A204.1 (cell line): Measurements from ENCODE around the gene FBN1.

ENCODE experiments used
- FAIRE-seq: peaks from 2 replicates; lab custom pipeline; 2012; peaks lifted over from hg19 to GRCh38; lab: Jason Lieb, UNC

Gene FBN1

DNA sequence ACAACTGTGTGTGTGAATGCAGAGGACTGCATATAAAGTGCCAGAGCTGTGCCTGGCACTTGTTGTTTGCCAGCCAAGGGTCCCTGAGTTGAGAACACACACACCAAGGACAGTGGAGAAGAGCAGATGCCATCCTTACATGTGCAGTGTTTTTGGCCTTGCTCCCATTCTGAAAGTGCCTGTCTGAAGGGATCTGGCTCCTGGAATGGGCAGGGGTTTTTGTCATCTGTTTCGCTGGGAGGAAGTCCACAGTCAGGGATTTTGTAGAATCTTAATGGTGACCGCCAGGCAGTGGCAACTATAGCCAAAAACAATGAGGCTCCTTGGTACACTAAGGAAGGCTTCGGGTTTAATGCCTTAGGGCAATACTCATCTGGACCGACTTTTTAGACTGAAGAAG is 250.5 kb downstream of the FBN1 start:
- no peak for FAIRE-seq

DNA sequence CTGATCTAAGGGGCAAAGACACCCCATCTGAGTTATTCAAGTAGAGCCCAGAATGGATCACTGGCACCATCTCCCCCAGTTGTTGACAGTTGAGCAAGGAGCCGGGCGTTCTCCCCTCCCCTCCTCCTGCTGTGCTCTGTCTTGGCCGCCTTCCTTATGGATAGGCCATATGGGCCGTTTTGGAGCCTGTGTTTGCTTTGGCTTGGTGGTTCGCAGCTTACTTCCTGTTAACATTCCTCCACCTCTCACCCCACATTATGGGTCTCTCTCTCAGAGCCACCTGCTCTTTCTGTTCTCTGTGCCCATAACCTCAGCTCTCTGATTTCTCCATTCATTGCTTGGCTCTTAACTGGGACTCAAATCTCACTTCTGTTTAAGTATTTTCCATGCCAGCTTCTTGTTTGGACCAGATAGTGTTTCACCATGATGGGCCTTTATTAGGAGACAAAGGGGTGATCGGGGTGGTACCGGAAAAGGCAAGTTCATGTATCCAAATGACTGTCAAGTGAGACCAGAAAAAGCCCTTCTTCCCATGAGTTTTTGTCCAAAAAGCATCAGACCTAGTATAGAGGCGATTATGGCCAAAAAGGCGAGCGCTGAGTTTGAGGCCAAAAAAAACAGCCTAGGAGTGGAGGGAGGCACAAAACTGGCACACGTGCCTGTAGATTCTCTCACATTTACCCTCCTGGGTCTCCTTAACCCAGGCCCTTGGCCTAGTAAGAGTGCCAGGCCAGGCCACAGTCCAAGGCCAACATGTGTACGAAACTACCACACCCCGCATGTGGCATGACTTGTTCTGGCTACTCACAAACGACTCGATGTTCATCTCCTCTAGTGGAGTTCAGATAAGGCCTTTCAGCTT is 251.6 kb downstream of the FBN1 start:
- FAIRE-seq, result no peak

DNA sequence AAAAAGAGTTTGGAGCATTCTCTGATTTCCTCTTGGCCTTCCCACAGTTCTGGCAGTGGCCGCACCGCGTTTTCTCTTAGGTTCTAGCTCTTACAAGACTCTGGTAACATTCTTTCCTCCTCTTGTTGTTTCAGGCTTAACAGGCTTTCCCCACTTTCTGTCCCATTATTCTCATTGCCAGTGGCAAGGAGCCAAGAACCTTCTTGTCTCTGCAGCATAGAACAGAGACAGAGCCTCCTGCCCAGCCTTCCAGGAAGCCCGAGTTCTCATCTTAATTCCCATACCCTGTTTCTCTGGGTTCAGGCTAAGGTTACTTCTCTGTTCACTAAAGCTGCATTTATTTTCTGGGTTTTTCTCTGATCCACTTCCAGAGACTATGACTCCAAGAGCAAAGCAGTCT is 253.2 kb downstream of the FBN1 start:
- no peak for FAIRE-seq

GRCh38 chr15:48391950-48392349 is 253.6 kb downstream of the FBN1 start:
- no peak for FAIRE-seq

- FAIRE-seq, result no peak
Observed at GRCh38 chr15:48389691-48390143, 255.8 kb downstream of the FBN1 start.

- no peak for FAIRE-seq
Observed at GRCh38 chr15:48388910-48389309, 256.6 kb downstream of the FBN1 start.

DNA sequence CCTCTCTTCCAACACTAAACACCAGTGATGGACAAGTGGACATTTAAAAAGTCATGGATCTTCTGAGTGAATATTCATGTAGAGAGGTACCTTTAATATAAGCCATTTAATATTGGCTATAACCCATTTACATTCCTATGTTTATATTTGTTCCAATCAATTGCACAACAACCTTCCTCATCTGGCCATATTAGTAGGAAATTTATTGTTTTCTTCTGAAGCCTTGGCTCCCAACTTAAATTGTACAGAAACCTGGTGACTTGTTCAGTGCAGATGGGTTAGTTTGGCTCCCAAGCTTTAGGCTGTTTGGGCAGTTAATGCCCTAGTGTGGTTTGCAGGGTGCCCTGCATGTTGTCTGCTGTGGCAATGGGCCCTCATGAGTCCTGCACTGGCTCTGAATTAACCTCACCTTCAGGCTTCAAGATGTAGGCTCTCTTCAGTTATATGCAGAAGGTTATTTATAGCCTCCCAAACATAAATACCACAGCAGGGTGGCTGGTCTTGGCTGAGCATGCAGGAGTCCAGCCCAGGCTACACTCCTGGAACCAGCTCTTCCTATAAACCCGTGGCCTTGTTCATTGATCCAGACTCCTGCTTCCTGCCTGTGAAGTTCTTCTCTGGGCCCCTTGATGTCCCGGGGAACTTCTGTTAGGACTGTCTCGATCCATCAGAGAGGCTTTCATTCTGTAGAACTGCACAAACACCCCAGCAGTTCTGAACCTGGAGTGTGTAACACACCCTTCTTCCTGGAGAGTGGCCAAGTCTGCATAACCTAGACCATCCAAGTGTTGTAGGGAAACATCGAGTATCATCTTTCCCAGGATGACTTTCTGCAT is 257.3 kb downstream of the FBN1 start:
- FAIRE-seq, result no peak

DNA sequence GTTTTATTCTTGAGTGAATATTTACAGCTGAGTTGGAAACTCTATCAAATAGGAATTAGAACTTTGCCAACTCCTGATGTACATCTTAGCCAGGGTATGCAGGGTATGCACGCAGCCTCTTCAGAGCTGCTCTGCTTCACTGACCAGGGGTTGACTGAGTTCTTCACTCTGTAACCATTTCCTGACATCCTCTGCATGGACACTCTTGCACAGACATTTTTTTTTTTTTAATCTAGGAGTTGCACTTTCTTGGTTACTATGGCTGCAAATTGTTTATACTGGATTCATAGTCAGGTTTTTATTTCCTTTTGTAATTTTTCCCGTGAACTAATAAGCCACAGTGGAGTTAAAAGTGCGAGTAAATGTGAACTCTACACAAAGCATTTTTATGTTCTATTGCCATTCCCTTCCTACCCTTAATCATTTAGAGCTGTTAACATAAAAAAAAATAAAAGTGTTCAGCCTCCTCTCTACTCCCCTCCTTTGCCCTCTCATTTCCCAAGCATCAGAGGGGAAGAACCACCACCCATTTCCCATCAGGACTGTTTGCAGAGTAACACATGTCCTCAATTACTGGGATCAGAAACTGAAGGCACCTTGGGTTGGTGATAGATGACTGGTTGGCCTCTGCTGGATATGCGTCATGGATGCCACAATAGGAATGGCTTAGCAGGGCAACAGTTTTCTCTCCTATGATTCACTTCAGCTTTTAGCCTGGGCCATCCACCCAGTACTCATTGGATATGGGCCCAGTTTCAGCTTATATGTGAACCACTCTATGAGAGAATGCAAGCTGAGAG is 260.3 kb downstream of the FBN1 start:
- no peak for FAIRE-seq

- FAIRE-seq, result no peak
Observed at GRCh38 chr15:48384616-48385015, 260.9 kb downstream of the FBN1 start.

DNA sequence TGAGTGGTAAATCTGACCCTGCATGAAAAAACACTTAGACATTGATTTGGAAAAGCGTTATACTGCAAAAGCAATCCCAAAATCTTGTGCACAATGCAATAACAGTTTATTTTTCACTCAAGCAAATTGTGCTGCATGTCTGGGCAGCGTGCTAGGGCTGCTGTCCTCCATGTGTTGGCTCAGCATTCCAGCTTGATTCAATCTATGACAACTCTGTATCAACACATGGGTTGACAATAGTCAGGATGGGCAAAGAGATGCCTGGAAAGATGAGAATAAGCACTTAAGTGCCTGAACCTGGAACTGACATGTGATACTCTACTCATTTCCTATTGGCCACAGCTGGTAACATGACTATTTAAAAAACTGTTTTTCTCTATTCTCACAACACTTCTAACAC is 262.5 kb downstream of the FBN1 start:
- no peak for FAIRE-seq

GRCh38 chr15:48381861-48382260 is 263.6 kb downstream of the FBN1 start:
- FAIRE-seq, result no peak

DNA sequence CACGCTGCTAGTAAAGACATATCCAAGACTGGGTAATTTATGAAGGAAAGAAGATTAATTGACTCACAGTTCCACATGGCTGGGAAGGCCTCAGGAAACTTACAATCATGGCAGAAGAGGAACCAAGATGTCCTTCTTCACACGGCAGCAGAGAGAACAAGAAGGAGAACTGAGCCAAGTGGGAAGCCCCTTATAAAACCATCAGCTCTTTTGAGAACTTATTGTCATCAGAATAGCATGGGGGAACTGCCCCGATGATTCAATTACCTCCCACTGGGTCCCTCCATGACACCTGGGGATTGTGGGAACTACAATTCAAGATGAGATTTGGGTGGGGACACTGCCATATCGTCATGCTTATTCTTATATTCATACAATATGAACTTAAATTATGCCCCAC is 265.3 kb downstream of the FBN1 start:
- FAIRE-seq, result no peak

- FAIRE-seq, result no peak
Observed at GRCh38 chr15:48375767-48376166, 269.7 kb downstream of the FBN1 start.

- no peak for FAIRE-seq
Observed at GRCh38 chr15:48374472-48374871, 271.0 kb downstream of the FBN1 start.

- FAIRE-seq, result no peak
Observed at GRCh38 chr15:48373821-48374451, 271.6 kb downstream of the FBN1 start.

- FAIRE-seq, result no peak
Observed at GRCh38 chr15:48371961-48372360, 273.5 kb downstream of the FBN1 start.

GRCh38 chr15:48371550-48371949 is 274.0 kb downstream of the FBN1 start:
- FAIRE-seq, result no peak

DNA sequence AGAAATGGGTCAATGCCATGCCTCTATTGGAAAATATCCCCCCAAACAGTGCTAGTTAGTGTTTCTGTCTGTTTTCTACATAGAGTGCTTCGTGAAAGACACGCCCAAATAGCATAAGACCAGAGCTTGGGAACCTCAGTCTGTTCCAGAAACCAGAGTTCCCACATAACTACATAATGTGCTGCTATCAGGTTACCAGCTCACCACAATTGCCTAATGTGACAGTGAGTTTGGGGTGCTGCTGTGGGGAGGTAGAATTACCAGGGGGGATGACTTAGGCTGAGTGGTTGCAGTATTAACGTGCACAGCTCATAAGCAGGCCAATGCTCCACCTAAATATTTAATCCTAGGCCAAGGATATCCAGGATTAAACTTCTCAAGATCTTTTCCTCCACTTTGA is 275.0 kb downstream of the FBN1 start:
- no peak for FAIRE-seq

- no peak for FAIRE-seq
Observed at GRCh38 chr15:48367483-48367882, 278.0 kb downstream of the FBN1 start.

DNA sequence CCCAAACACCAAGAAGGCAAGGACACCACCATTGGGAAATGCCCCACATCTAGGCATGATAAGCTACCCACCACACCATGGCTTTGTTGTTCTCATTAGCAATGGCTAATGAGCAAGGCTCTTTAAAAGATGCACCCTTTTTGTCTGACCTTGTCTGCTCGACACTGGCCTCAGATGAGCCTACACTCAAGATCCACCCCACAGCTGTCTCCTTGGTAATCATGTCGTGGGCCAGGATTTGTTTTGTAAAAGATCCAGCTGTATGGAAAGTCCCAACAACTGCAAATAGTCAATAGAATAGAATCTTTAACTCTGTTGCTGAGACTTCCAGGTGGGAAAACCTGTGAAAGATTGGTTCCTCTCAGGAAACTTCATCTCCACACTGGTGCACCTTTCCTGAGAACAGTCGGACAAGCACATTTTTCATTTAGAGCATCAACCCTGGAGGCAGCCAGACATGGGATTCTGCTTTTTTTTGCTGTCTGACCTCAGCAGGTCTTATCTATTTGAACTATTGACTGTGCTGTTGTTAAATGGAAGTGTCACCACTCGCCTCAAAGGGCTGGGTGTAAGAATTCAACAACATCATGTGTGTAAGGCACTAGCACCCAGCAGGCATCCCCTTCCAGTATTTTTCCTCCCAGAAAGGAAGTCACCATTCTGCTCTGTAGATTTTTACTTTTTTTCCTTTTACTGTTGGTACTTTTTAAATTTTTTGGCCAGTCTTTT is 278.8 kb downstream of the FBN1 start:
- FAIRE-seq, result no peak

- peak; percentile 99 for FAIRE-seq
Observed at GRCh38 chr15:48365575-48365974, 279.9 kb downstream of the FBN1 start.
